ENCODE data around the gene MUC21. TPM values are rescaled to one million over a fixed set of nuclear protein-coding genes. Genes with fewer than 3 reads are reported as not detected.

MUC21 gene
- total RNA-seq, 1 experiment from 2014 or later: not detected

Other genes with a start within 250 kb of the MUC21 start
- 67.0 and 73.8 TPM in 2 replicates for gene FLOT1, start 241.0 kb upstream of the MUC21 start, total RNA-seq (2014; rRNA removed; shearing (Covaris generic))
- 156 and 195 TPM in 2 replicates for gene IER3, start 239.2 kb upstream of the MUC21 start, total RNA-seq (2014; rRNA removed; shearing (Covaris generic))
- 34.8 and 37.0 TPM in 2 replicates for gene DDR1, start 99.2 kb upstream of the MUC21 start, total RNA-seq (2014; rRNA removed; shearing (Covaris generic))
- gene GTF2H4, start 75.5 kb upstream of the MUC21 start, total RNA-seq (2014; rRNA removed; shearing (Covaris generic)): 22.2 and 28.0 TPM in 2 replicates
- gene VARS2, start 69.5 kb upstream of the MUC21 start, total RNA-seq (2014; rRNA removed; shearing (Covaris generic)): 30.7 and 33.1 TPM in 2 replicates
- not detected in 2 replicates for gene SFTA2, start 51.5 kb upstream of the MUC21 start, total RNA-seq (2014; rRNA removed; shearing (Covaris generic))
- gene MUCL3, start 42.7 kb upstream of the MUC21 start, total RNA-seq (2014; rRNA removed; shearing (Covaris generic)): not detected in 2 replicates
- gene MUC22, start 26.8 kb downstream of the MUC21 start, total RNA-seq (2014; rRNA removed; shearing (Covaris generic)): not detected in 2 replicates
- gene C6orf15, start 128.9 kb downstream of the MUC21 start, total RNA-seq (2014; rRNA removed; shearing (Covaris generic)): not detected in 2 replicates
- 0.64 and 0.80 TPM in 2 replicates for gene PSORS1C1, start 131.1 kb downstream of the MUC21 start, total RNA-seq (2014; rRNA removed; shearing (Covaris generic))
- not detected in 2 replicates for gene CDSN, start 136.7 kb downstream of the MUC21 start, total RNA-seq (2014; rRNA removed; shearing (Covaris generic))
- gene PSORS1C2, start 155.3 kb downstream of the MUC21 start, total RNA-seq (2014; rRNA removed; shearing (Covaris generic)): not detected in 2 replicates
- 22.1 and 29.2 TPM in 2 replicates for gene CCHCR1, start 174.1 kb downstream of the MUC21 start, total RNA-seq (2014; rRNA removed; shearing (Covaris generic))
- 91.0 and 101 TPM in 2 replicates for gene TCF19, start 174.9 kb downstream of the MUC21 start, total RNA-seq (2014; rRNA removed; shearing (Covaris generic))
- gene POU5F1, start 187.0 kb downstream of the MUC21 start, total RNA-seq (2014; rRNA removed; shearing (Covaris generic)): not detected in 2 replicates